ENCODE data around the gene CACNA2D4. TPM values are rescaled to one million over a fixed set of nuclear protein-coding genes. Genes with fewer than 3 reads are reported as not detected.

The CACNA2D4 gene
- total and polyA plus RNA-seq, 4 donors, result 1.5 to 12.6 (median 7.3) TPM

GRCh38 chr12:1932264-1932777, 13.9 kb upstream of the CACNA2D4 start:
- peaks cover 0 to 4% (median 0%) of the 10 kb centered on the region in 3 donors for H3K27me3 ChIP-seq (ENCODE audit: control insufficient read depth in 3 of 3, insufficient read depth in 3 of 3, low read length in 2 of 3)
- no peak for DNase-seq
- no peak overlapping the region for H3K27ac ChIP-seq (ENCODE audit: low read depth in 1 of 2, low read length in 1 of 2)
- WGBS, 2 donors, result 37 to 48% methylated on average over 16 of the region's 16 CpGs
- H3K9me3 ChIP-seq (ENCODE audit: control insufficient read depth in 4 of 4, insufficient read depth in 3 of 4, low read length in 3 of 4), result no peaks in the 10 kb centered on the region
- H3K4me3 ChIP-seq, result no peak overlapping the region
- TF ChIP-seq, protein P1, sequence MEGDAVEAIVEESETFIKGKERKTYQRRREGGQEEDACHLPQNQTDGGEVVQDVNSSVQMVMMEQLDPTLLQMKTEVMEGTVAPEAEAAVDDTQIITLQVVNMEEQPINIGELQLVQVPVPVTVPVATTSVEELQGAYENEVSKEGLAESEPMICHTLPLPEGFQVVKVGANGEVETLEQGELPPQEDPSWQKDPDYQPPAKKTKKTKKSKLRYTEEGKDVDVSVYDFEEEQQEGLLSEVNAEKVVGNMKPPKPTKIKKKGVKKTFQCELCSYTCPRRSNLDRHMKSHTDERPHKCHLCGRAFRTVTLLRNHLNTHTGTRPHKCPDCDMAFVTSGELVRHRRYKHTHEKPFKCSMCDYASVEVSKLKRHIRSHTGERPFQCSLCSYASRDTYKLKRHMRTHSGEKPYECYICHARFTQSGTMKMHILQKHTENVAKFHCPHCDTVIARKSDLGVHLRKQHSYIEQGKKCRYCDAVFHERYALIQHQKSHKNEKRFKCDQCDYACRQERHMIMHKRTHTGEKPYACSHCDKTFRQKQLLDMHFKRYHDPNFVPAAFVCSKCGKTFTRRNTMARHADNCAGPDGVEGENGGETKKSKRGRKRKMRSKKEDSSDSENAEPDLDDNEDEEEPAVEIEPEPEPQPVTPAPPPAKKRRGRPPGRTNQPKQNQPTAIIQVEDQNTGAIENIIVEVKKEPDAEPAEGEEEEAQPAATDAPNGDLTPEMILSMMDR (IDR thresholded peaks at IDR 0.05; ENCODE audit: control extremely low read depth, extremely low read depth), result no peak
- H3K9ac ChIP-seq (ENCODE audit: insufficient read depth in 1 of 2, low read length in 2 of 2), result no peak overlapping the region
- H3K36me3 ChIP-seq (ENCODE audit: control insufficient read depth in 4 of 4, insufficient read depth in 4 of 4, low read length in 4 of 4), result peaks cover 0 to 4% (median 1%) of the 10 kb centered on the region in 4 donors
- ATAC-seq (ENCODE audit: insufficient read depth, low FRiP score), result no peak
- peaks cover 0 to 7% (median 0%) of the 10 kb centered on the region in 5 donors for H3K4me1 ChIP-seq (ENCODE audit: control insufficient read depth in 5 of 5, insufficient read depth in 5 of 5, low read length in 5 of 5)

- 90 to 93% methylated on average over 9 of the region's 9 CpGs for WGBS, 2 donors
- TF ChIP-seq, protein P1 (IDR thresholded peaks at IDR 0.05; ENCODE audit: control extremely low read depth, extremely low read depth), result no peak
- H3K27ac ChIP-seq (ENCODE audit: low read depth in 1 of 2, low read length in 1 of 2), result no peak overlapping the region
- DNase-seq (no peak), ATAC-seq (ENCODE audit: insufficient read depth, low FRiP score) (no peak)
- no peak overlapping the region for H3K9ac ChIP-seq (ENCODE audit: insufficient read depth in 1 of 2, low read length in 2 of 2)
- H3K9me3 ChIP-seq (ENCODE audit: control insufficient read depth in 4 of 4, insufficient read depth in 3 of 4, low read length in 3 of 4), result no peaks in the 10 kb centered on the region
- H3K27me3 ChIP-seq (ENCODE audit: control insufficient read depth in 3 of 3, insufficient read depth in 3 of 3, low read length in 2 of 3), result peaks cover 0 to 7% (median 0%) of the 10 kb centered on the region in 3 donors
- no peak overlapping the region for H3K4me3 ChIP-seq
- peaks cover 0 to 3% (median 0%) of the 10 kb centered on the region in 5 donors for H3K4me1 ChIP-seq (ENCODE audit: control insufficient read depth in 5 of 5, insufficient read depth in 5 of 5, low read length in 5 of 5)
- H3K36me3 ChIP-seq (ENCODE audit: control insufficient read depth in 4 of 4, insufficient read depth in 4 of 4, low read length in 4 of 4), result no peaks in the 10 kb centered on the region
These were observed 13.2 kb upstream of the CACNA2D4 start for GRCh38 chr12:1931642-1932041.

DNA sequence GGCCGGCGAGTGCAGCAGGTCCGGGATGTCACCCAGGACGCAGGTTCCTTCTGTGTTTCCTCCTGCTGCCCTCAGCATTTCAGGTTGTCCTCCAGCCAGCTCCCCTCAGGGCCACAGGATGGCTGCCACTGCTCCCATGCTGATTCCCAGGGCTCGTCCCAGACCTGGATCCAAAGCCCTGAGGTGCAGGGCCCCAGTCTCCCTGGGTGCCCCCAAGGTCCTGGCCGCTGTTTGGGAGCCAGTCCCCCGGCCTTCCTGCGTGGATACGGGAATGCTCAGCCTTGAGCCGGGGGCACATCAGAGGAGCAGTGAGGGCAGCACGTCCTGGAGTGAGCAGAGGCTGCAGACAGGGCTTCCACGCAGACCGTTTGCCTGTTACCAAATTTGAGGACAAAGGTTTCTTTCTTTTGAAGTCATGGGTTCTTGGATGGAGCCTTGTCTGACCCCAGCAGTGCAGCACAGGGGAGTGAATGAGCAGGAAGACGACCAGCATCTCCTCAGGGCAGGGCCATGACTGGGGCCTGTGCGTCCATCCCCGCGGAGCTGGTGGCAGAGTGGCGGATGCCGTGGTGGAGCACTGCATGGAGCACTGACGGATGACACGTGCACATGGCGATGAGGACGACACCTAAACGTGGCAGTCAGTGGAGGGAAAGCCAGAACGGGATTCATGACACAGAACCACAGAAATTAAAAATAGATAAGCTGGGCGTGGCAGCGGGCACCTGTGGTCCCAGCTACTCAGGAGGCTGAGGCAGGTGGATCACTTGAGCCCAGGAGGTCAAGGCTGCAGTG, 12.5 kb upstream of the CACNA2D4 start:
- WGBS, 2 donors, result 88% methylated on average over 27 of the region's 27 CpGs
- no peak overlapping the region for H3K9ac ChIP-seq (ENCODE audit: insufficient read depth in 1 of 2, low read length in 2 of 2)
- no peaks in the 10 kb centered on the region for H3K36me3 ChIP-seq (ENCODE audit: control insufficient read depth in 4 of 4, insufficient read depth in 4 of 4, low read length in 4 of 4)
- H3K9me3 ChIP-seq (ENCODE audit: control insufficient read depth in 4 of 4, insufficient read depth in 3 of 4, low read length in 3 of 4), result no peaks in the 10 kb centered on the region
- H3K27me3 ChIP-seq (ENCODE audit: control insufficient read depth in 3 of 3, insufficient read depth in 3 of 3, low read length in 2 of 3), result peaks cover 0 to 7% (median 0%) of the 10 kb centered on the region in 3 donors
- no peak overlapping the region for H3K4me3 ChIP-seq
- no peak for ATAC-seq (ENCODE audit: insufficient read depth, low FRiP score)
- peaks cover 0 to 3% (median 0%) of the 10 kb centered on the region in 5 donors for H3K4me1 ChIP-seq (ENCODE audit: control insufficient read depth in 5 of 5, insufficient read depth in 5 of 5, low read length in 5 of 5)
- H3K27ac ChIP-seq (ENCODE audit: low read depth in 1 of 2, low read length in 1 of 2), result no peak overlapping the region
- TF ChIP-seq, protein P1 (IDR thresholded peaks at IDR 0.05; ENCODE audit: control extremely low read depth, extremely low read depth), result no peak
- no peak for DNase-seq
